ENCODE data around the gene BCAS1.

BCAS1 gene

GRCh38 chr20:53954723-53955658, 115.4 kb downstream of the BCAS1 start:
- no peak overlapping the region for H2AFZ ChIP-seq (ENCODE audit: low read length)
- no peaks in the 10 kb centered on the region for H4K20me1 ChIP-seq (ENCODE audit: insufficient read depth, low read length)
- H3F3A ChIP-seq (ENCODE audit: insufficient read depth, low read length), result no peaks in the 10 kb centered on the region
- H3K36me3 ChIP-seq (ENCODE audit: insufficient read depth, low read length), result no peaks in the 10 kb centered on the region; the same call in 1 of the 2 replicates
- no peak overlapping the region for H3K27ac ChIP-seq (ENCODE audit: low read depth, low read length, poor library complexity, severe bottlenecking)
- H3K4me3 ChIP-seq (ENCODE audit: low read depth, low read length, poor library complexity, severe bottlenecking), result no peak overlapping the region
- no peaks in the 10 kb centered on the region for H3K4me1 ChIP-seq (ENCODE audit: insufficient read depth, low read length, severe bottlenecking)
- H3K79me2 ChIP-seq (ENCODE audit: insufficient read depth, low read length), result no peaks in the 10 kb centered on the region
- no peaks in the 10 kb centered on the region for H3K27me3 ChIP-seq (ENCODE audit: insufficient read depth, low read length)
- TF ChIP-seq CTCF (IDR thresholded peaks at IDR 0.05; ENCODE audit: low read length), result no peak
- no peak for TF ChIP-seq EZH2 (IDR thresholded peaks at IDR 0.05; ENCODE audit: borderline replicate concordance, low read length)
- H3K9ac ChIP-seq (ENCODE audit: low read length), result no peak overlapping the region
- H3K4me2 ChIP-seq (ENCODE audit: low read length), result no peak overlapping the region
- H3K9me2 ChIP-seq (ENCODE audit: low read depth, low read length), result no peaks in the 10 kb centered on the region
- peaks cover 5% of the 10 kb centered on the region; the same call in 1 of the 2 replicates for H3K9me3 ChIP-seq (ENCODE audit: low read length)

- Histone ChIP-seq H3K36me3 (ENCODE audit: insufficient read depth, low read length) (no peaks in the 10 kb centered on the region; the same call in 1 of the 2 replicates), H3K9me2 (ENCODE audit: low read depth, low read length) (no peaks in the 10 kb centered on the region), H3K9ac (ENCODE audit: low read length) (no peak overlapping the region), H3K4me1 (ENCODE audit: insufficient read depth, low read length, severe bottlenecking) (peaks cover 15% of the 10 kb centered on the region), H3K4me3 (ENCODE audit: low read depth, low read length, poor library complexity, severe bottlenecking) (no peak overlapping the region), H3F3A (ENCODE audit: insufficient read depth, low read length) (no peaks in the 10 kb centered on the region), H4K20me1 (ENCODE audit: insufficient read depth, low read length) (no peaks in the 10 kb centered on the region), H3K27ac (ENCODE audit: low read depth, low read length, poor library complexity, severe bottlenecking) (no peak overlapping the region), H3K4me2 (ENCODE audit: low read length) (no peak overlapping the region), H2AFZ (ENCODE audit: low read length) (no peak overlapping the region), H3K9me3 (ENCODE audit: low read length) (peaks cover 5% of the 10 kb centered on the region; the same call in 1 of the 2 replicates), H3K27me3 (ENCODE audit: insufficient read depth, low read length) (no peaks in the 10 kb centered on the region), H3K79me2 (ENCODE audit: insufficient read depth, low read length) (no peaks in the 10 kb centered on the region)
- TF ChIP-seq EZH2 (IDR thresholded peaks at IDR 0.05; ENCODE audit: borderline replicate concordance, low read length), result no peak
- no peak for TF ChIP-seq CTCF (IDR thresholded peaks at IDR 0.05; ENCODE audit: low read length)
Measured at GRCh38 chr20:53952528-53953096, 117.8 kb downstream of the BCAS1 start.

- Histone ChIP-seq H3K27ac (ENCODE audit: low read depth, low read length, poor library complexity, severe bottlenecking) (no peak overlapping the region), H3K9me2 (ENCODE audit: low read depth, low read length) (no peaks in the 10 kb centered on the region), H3K4me2 (ENCODE audit: low read length) (no peak overlapping the region)
Measured at GRCh38 chr20:53950578-53950977, 119.8 kb downstream of the BCAS1 start.

More at GRCh38 chr20:53950578-53950977, 119.8 kb downstream of the BCAS1 start:
- TF ChIP-seq EZH2 (IDR thresholded peaks at IDR 0.05; ENCODE audit: borderline replicate concordance, low read length) (no peak), CTCF (IDR thresholded peaks at IDR 0.05; ENCODE audit: low read length) (no peak)
- peaks cover 15% of the 10 kb centered on the region for H3K4me1 ChIP-seq (ENCODE audit: insufficient read depth, low read length, severe bottlenecking)
- H3K36me3 ChIP-seq (ENCODE audit: insufficient read depth, low read length), result no peaks in the 10 kb centered on the region; the same call in 1 of the 2 replicates
- H3K9ac ChIP-seq (ENCODE audit: low read length), result no peak overlapping the region
- H3F3A ChIP-seq (ENCODE audit: insufficient read depth, low read length), result no peaks in the 10 kb centered on the region
- H4K20me1 ChIP-seq (ENCODE audit: insufficient read depth, low read length), result no peaks in the 10 kb centered on the region
- no peak overlapping the region for H2AFZ ChIP-seq (ENCODE audit: low read length)
- H3K4me3 ChIP-seq (ENCODE audit: low read depth, low read length, poor library complexity, severe bottlenecking), result no peak overlapping the region
- H3K27me3 ChIP-seq (ENCODE audit: insufficient read depth, low read length), result no peaks in the 10 kb centered on the region
- H3K79me2 ChIP-seq (ENCODE audit: insufficient read depth, low read length), result no peaks in the 10 kb centered on the region
- 0 out of 2 replicates have a peak, but pooled peaks cover 3% of the 10 kb centered on the region for H3K9me3 ChIP-seq (ENCODE audit: low read length)
